Measurements from ENCODE around the gene ABCA1.
"Not testable (repeated sequence)": the region's sequence is repeated elsewhere in the genome, so short reads cannot be mapped to it uniquely, and the experiment has no call there.

ABCA1 gene

DNA sequence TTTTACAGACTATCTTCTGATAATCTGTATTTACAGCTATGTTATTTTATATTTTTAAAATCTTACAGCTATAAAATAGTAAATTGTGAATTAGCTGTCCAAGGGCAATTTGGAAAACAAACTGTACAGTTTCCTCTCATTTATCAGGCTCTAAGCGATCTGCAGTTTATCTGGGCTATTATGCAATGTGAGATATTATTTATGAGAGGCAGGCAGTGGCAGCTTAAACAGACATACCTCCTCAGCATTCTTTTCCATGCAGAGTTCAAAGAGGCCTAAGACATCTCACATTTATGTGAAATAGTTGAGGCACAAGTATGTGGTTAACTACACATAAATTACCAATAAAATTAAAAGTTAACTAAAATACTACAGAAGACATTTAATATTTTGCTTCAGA is 153.8 kb downstream of the ABCA1 start:
- TF ChIP-seq, protein P1, sequence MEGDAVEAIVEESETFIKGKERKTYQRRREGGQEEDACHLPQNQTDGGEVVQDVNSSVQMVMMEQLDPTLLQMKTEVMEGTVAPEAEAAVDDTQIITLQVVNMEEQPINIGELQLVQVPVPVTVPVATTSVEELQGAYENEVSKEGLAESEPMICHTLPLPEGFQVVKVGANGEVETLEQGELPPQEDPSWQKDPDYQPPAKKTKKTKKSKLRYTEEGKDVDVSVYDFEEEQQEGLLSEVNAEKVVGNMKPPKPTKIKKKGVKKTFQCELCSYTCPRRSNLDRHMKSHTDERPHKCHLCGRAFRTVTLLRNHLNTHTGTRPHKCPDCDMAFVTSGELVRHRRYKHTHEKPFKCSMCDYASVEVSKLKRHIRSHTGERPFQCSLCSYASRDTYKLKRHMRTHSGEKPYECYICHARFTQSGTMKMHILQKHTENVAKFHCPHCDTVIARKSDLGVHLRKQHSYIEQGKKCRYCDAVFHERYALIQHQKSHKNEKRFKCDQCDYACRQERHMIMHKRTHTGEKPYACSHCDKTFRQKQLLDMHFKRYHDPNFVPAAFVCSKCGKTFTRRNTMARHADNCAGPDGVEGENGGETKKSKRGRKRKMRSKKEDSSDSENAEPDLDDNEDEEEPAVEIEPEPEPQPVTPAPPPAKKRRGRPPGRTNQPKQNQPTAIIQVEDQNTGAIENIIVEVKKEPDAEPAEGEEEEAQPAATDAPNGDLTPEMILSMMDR (IDR thresholded peaks at IDR 0.05; ENCODE audit: low read depth, low read length) = no peak
- H3K4me3 ChIP-seq (ENCODE audit: low read depth, low read length) = no peak overlapping the region

DNA sequence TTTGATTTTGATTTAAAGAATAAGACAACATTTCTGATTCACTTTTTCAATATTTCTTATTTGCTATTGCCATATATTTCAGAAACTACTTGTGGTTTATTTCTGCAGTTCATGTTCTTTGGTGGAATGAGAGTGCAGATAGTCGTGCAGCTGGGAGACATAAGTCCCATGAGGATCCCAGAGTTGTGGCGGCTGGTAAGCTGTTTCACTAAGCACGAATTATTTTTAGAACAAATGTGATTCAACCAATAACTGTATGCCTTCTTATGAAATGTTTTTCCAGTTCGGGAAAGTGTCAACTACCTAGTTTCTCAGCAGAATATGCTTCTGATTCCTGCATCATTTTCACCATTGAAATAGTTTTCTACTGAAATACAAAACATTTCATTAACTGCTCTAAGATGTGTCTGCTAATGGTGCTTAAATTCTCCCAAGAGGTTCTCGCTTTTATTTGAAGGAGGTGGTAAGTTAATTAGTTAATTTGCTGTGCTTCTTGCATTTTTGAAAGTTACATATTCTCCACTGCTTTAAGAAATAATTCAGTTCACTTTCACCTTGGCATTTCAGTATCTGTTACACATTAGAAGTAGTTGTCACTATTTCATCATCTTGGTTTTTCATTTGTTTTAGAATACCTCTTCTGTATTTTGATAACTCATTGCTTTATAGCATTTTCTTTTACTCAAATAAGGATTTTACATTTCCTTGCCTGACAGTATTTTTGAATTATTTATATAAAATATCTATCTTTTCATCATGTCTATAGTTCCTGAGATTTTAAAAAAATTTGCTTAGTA is 155.0 kb downstream of the ABCA1 start:
- no peak overlapping the region for H3K4me3 ChIP-seq (ENCODE audit: low read depth, low read length)
- TF ChIP-seq, protein P1 (IDR thresholded peaks at IDR 0.05; ENCODE audit: low read depth, low read length) = no peak

DNA sequence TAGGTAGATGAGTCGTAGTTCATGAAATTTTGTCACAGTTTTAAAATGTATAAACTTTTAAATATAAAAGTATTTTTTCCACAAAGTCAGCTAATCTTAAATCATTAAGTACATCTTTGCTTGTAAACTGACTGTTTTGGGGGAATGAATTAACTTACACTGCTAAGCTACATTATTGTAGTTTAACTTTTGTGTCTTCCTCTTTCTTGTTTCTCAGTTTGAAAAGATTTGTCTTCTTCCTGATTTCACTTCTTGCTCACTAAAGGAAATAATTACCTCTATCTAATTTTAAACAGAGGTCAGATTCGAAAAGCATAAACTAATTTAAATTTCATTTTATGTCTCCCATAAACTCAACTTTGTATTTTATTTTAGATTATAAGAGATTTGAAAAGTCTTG is 158.3 kb downstream of the ABCA1 start:
- no peak overlapping the region for H3K4me3 ChIP-seq (ENCODE audit: low read depth, low read length)
- TF ChIP-seq, protein P1 (IDR thresholded peaks at IDR 0.05; ENCODE audit: low read depth, low read length) = no peak

DNA sequence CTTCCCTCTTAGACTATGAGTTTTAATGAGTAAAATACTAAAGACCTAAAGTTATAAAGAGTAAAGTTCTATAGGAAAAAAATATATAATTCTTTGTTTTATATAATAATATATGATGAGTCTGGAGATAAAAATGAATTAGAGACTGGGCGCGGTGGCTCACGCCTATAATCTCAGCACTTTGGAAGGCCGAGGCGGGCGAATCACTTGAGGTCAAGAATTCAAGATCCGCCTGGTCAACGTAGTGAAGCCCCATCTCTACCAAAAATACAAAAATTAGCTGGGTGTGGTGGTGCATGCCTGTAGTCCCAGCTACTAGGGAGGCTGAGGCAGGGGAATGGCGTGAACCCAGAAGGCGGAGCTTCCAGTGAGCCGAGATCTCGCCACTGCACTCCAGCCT is 158.9 kb downstream of the ABCA1 start:
- H3K4me3 ChIP-seq (ENCODE audit: low read depth, low read length) = not testable (repeated sequence)

DNA sequence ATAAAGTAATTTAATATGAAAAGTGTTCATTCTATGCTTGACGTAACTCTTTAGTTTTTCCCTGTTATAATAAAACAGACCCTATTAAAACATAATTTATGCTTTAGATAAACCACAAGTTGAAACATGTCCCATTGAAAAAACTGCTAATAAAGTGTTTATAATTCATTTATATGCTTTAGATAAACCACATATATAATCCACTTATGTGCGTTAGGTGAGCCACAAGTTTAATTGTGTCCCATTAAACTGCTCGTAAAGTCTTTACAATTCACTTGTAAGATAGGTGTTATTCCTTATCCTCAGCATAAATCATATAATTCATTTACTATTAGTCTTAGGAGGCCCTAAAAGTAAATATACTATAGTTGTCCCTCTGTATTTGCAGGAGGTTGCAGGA is 160.4 kb downstream of the ABCA1 start:
- TF ChIP-seq, protein P1 (IDR thresholded peaks at IDR 0.05; ENCODE audit: low read depth, low read length) = no peak
- H3K4me3 ChIP-seq (ENCODE audit: low read depth, low read length) = no peak overlapping the region

DNA sequence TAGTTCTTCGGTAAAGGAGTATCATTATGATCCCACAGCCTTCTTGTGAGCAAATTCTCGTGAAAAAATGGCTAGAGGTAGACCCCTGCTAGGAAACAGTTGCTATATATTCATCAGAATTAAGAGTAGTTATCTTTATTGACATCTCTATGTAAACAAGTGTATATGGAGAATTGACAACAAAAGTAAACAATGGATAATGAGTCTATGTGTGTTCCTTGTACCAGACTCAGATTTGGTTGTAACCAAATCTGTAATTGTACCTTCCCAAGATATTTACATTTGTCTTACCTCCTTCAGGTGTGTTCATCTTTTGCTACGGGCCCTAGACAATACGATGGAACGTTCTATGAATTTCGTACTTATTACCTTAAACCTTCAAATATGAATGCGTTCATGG is 161.9 kb downstream of the ABCA1 start:
- H3K4me3 ChIP-seq (ENCODE audit: low read depth, low read length) = no peak overlapping the region
- TF ChIP-seq, protein P1 (IDR thresholded peaks at IDR 0.05; ENCODE audit: low read depth, low read length) = no peak

DNA sequence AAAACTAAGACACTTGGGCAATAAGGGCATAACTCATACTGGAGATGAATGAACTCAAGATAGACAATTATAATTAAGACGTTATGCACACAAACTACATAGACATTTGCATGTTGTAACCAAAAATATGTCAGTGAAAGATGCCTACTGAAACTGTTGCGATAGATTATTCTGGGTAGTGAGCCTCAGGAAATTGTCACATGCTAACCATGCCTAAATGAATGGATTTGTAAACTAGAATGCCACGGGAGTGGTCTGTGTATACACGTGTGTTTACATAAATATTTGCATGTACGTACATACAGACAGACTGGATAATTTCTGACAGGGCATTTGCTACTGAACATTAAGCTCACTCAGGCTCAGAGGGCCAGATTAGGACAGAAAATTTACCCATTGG is 162.8 kb downstream of the ABCA1 start:
- no peak overlapping the region for H3K4me3 ChIP-seq (ENCODE audit: low read depth, low read length)
- TF ChIP-seq, protein P1 (IDR thresholded peaks at IDR 0.05; ENCODE audit: low read depth, low read length) = no peak

DNA sequence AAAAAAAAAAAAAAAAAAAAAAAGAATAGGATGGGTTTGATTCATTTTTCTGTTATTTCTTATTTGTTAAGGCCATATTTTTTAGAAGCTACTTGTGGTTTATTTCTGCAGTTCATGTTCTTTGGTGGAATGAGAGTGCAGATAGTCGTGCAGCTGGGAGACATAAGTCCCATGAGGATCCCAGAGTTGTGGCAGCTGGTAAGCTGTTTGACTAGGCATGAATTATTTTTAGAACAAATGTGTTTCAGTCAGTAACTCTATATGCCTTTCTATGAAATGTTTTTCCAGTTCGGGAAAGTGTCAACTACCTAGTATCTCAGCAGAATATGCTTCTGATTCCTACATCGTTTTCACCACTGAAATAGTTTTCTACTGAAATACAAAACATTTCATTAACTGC is 169.0 kb downstream of the ABCA1 start:
- TF ChIP-seq, protein P1 (IDR thresholded peaks at IDR 0.05; ENCODE audit: low read depth, low read length) = no peak

More for the DNA sequence above, 169.0 kb downstream of the ABCA1 start:
- no peak overlapping the region for H3K4me3 ChIP-seq (ENCODE audit: low read depth, low read length)
